Activated CD4-positive, alpha-beta T cell treated with anti-CD3 and anti-CD28 coated beads, Interleukin-2, amount 50 U/mL, for 1 hour (primary cell): Measurements from ENCODE around the gene RAD18.

Experiments
- DNase-seq: peaks from one replicate; pipeline ENCODE4 v3.0.0-alpha.2; 2020

RAD18 gene

DNA sequence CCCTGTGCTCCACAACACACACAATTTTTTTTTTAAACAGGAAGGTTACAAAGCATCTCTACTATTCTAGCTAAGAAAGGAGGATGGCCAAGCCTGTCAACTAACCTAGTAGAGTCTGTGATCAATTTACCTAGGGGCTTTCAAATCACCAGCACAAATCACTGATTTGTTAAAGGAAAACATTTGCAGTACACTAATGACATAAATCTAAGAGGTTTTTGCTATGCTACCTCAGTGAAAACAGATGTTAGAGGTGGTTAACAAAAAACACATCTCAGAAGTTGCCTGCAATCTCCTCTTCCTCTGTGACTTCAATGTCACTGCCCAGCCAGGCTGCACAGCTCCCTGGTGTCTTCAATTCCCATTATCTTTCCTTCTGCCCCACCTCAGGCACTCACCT, 72.0 kb downstream of the RAD18 start:
- DNase-seq, result no peak

DNA sequence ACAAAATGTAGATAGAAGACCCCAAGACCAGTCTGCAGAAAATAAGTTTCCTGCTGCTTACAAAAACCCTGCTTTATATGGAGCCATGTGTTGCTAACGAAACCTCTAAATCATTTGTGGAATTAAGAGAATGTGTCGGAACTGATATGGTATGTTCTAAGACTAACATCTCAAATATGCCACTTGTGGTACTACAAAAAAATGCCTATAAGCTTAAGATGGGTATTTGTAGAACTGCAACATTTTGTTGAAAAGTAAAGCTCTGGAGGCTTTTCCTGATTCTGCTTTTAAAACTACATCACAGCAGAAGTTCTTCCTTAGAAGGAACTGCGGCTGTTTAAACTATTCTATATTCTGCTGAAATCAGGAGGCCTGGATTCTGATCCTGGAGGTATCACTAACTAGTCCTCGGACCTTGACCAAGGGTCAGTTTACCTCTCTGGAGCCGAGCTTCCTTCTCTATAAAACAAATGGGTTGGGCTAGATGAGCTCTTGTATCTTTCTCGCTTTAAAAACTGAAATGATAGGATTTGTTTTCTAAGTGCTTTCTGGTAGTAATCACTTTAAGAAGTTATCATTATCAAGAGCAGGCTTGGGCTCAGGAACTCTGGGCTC, 74.9 kb downstream of the RAD18 start:
- no peak for DNase-seq

DNA sequence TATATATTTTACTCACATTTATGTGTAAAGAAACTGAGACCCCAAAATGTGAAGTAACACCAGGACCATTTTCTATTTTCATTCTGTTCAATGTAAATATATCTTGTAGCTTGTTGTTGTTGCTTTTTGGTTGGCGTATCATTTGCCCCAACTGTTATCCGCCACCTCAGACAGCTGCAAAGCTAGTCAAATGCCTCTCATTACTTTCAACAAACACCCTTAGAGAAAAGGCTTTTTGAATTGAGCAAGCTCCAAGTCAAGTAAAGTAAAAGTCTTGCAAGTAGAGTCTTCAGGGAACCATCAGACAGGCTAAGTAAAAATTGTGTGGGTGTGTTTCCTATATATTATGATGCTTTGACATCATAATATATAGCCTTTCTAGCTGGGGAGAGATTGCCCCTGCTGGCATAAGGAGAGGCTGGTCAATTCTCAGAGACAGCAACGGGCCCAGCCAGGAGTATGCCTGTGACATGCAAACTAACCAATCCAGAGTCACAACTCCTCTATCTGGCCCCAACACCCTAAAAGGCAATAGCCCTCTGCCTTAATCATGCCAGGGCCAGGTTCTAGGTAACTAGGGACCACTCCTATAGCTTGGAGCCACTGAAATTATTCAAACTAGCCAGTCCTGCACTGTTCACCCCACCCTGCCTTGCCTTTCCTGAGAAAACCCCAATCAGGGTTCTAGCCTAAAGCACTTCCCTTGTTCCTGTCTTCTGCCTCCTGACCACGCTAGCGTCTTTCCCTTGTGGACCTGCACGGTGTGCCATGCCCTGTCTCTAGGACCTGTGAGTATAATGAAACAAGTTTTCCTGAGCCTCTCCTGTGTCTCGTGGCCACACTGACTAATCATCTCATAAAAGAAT, 75.6 kb downstream of the RAD18 start:
- no peak for DNase-seq

DNA sequence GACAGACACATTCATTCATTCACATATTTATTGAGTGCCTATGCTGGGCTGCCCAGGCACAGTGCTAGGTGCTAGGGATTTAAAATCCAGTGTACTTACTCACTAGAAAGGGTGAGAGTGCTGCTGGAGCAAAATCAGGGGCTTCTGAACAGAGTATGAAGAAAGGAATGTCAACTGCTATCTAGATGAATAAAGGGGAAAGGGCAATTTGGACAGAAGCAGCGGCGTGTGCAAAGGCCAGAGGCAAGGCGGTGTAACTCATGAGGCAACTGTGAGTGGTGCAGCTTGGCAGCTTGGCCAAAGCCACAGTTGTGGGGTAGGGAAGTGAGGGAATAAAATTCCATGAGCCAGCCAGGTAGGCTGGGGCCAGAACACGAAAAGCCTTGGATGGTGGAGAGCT, 76.7 kb downstream of the RAD18 start:
- no peak for DNase-seq

DNA sequence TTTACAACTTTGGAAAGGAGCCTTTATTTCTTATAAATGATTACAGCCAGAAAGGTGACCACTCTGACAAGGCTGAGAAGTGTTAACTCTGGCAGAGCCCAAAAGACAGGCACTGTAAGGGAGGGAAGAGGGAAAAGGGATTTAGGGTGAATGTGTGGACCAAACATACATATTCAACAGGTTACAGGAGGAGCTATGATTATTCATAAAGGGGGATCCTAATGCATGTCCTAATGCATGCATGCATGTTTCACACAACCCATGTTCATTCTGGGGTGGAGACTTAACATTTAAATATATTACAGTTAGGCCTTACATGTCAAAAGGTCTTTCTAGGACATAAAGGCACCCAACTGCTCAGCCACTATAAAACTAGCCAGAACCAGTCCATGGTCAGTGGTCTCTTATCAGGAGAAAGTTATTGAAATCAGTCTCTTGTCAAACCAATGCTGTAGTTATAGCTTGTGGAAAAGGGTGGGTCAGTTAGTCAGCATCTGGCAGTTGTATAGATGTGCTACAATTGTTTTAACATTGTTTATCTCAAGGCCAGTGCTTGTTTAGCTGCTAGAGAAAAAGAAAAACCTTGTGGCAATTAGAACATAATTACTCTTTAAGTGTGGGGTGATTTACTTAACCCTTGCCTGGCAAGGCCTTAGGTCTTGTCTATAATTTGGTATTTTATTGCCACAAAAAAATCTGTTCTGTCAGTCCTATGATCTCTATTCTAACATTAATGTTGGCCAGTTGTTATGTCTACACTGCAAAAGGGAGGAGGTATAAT, 77.5 kb downstream of the RAD18 start:
- DNase-seq, result no peak

DNA sequence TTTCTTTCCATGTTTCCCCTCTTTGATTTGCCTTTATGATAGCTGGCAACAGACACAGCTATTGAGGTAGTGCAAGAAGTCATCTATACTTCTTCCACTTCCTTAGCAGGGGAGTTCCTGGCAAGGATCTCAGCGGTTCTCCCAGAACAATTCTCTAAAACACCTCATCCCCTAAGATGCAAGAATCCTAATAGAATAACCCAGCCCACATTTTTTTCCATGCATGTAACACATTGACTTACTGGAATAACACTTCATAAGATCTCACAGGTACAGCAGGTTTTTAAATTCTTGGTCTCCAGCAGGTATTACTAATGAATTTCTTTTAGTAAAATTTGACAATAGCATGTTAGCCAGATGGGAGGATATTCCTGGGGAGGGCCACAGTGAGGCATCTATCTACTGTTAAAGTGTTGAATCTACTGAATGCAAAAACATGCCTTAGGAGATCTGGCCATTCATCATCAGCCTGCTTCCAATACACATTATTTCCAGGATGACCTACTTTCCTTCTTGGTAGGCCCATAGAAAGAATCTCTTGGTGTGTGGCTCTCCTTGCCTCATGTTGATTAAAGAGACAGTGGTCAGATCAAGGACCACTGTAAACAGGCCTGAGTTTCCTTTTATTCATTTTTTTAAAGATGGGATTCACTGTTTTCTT, 78.5 kb downstream of the RAD18 start:
- DNase-seq, result no peak

DNA sequence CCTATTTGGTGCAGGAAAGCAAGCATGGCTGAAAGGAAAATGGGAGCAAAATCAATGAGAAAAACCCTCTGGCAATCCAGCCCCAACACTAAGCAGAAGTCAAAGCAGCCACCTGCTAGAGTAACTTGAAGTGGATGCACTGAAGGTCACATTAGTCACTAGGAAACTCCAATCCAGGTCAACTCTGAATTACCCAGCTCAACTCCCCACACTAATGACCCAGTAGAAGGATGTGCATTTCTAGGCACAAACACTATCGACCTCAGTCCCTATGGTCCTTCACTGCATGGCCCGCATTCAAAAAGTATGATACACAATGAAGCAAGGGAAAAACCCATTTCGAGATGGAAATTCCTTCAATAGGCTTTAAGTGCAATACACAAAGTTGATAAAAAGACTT, 80.6 kb downstream of the RAD18 start:
- no peak for DNase-seq

DNA sequence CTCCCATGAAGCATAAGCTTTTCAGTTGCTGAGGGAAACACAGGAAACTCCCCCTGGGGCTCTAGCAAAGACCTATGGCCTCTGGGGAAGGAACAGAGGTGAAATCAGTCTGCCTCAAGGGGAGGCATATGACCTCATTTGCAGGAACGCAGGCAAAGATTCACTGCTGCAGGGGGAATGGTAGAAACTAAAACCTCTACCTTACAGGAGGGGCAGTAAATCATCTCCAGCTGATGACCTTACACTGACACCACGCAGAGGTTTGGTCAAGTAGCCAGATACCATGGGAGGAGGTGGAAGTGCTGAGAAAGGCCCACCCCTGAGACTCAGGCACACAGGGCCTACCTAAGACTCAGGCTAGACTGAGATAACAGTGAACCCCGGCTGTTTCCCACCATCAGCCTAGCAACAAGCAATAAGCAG, 81.1 kb downstream of the RAD18 start:
- no peak for DNase-seq

DNA sequence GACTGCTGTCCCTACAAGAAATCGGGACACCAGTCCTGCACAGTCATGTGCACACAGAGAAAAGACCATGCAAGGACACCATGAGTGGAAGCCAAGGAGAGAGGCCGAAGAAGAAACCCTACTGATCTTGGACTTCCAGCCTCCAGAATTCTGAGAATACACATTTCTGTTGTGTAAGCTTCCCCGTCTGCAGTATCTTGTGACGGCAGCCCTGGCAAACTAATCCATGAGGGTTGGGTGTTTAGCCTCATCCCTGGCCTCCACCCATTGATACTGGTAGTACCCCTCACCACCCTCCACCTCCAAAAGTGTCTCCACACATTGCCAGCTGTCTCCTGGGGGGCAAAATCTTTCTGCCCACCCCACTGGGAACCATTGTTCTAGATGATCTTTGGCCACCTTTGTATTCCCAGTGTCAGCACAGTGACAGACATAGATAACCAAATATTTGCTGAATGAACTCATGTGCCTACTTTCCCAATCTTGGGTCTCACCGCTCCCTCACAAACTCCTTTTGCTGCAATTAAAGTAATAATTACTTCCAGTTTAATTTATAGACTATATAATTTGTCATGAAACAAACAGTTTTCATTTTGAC, 83.8 kb downstream of the RAD18 start:
- no peak for DNase-seq

DNA sequence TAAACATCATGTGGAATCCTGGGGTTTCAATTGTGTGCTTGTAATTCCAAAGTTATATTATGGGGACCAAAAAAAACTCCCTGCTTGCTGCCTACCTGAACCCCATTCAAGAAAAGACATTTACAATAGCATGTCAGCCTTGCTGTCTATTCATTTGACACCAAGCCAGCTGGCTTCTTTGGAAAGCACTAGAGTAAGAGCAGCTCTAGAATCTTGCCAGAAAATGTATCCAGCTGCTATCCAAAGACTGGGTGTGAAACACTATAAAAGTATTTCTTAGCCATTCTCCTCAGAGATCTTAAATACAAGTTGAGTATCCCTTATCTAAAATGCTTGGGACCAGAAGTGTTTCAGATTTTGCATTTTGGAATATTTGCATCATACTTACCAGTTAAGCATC, 87.4 kb downstream of the RAD18 start:
- DNase-seq, result no peak

DNA sequence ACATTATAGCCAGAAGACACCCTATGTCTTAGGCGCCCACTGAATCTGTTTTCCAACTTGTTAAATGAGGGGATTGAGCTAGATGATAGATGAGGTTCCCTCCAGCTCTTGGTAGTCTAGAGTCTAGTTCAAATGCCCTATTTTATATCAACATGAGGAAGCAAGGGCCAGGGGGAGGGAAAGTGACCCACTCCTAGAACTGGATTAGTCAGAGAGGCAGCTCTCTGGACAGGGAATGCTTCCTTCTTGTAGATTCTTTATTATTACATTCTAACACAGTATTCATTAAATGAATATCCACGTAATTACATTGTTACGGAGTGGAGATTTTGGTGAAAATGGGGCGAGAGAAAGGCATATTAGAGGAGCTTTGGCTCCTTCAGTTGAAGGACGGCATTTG, 89.5 kb downstream of the RAD18 start:
- no peak for DNase-seq

DNA sequence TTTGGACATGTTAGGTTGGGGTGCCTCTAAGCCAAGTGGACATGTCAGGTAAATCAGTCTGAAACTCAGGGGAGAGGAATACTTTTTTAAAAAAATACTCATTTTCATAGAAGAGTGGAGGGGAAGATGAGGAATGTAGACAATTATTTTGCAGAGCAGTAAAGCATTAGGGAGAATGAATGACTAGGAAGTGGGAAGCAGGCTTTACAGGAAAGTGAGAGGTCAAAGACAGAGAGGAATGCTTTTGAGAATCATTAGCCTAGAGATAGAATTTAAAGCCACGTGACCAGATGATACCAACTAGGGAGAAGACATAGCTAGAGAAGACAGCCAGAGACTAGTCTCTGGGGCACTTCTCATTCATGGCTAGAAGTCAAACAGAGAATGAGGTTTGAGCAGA, 91.0 kb downstream of the RAD18 start:
- DNase-seq, result no peak

DNA sequence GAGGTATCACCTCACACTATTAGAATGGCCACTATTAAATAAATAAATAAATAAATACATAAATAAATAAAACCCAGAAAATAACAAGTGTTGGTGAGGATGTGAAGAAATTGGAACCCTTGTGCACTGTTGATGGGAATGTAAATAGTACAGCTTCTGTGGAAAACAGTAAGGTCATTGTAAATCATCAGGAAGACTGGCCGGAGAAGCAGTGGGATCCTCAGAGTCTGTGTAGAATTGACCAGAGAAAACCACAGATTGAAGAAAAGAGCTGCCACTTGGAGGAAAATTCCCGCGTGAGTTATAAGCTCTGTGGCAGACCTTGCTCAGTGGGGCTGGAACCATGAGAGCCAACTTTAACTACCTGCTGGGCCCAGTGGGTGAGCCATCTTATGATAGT, 92.0 kb downstream of the RAD18 start:
- no peak for DNase-seq

DNA sequence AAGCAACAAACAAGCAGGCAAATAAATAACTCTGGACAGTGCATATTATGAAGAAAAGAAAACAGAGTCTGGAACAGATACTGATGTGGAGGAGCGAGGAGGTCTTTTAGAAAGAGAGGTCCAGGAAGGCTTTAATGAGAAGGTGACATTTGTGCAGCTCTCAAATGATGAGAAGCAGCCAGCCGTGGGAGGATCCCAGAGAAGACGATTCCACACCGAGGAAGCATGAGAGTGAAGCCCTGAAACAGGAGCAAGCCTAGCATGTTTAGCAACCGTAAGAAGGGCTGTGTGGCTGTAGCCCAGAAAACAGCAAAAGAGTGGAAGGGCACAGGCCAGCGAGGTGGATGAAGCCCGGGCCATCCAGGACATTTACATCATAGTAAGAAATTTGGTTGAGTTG, 93.1 kb downstream of the RAD18 start:
- DNase-seq, result no peak

DNA sequence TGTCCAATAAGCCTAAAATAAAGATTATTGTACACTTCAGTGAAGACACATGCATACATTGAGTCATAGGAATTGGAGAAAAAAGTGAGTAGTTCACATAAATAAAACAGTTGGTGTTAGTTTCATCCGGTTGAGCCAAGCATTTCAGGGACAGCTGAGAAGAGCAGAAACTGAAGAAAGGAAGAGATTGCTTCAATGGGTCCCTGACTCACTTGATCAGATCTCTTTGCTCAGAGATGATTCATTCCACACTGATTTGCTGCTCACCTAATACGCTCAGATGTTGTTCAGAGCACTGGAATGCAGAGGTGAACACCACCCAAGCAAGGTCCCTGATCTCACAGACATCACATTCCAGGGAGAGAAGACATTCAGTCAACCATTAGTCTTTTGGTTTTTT, 93.7 kb downstream of the RAD18 start:
- no peak for DNase-seq

DNA sequence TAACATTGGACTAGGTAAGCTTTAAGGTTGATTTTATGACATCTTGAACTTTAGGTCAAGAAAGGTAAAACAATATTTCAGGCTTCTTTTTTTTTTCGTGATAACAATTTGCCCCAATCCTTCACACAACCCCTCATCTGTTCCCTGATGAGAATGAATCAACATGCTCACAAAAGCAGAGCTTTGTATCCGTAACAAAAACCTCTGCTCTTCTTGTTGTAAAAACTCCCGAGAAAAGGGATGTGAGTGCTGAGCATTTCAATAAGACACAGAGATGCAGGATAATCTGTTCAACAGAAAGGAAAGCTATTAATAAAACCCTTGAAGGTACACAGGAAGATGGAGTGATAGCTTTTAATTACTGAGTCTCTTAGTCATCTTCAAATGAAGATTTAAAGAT, 94.3 kb downstream of the RAD18 start:
- DNase-seq, result no peak

DNA sequence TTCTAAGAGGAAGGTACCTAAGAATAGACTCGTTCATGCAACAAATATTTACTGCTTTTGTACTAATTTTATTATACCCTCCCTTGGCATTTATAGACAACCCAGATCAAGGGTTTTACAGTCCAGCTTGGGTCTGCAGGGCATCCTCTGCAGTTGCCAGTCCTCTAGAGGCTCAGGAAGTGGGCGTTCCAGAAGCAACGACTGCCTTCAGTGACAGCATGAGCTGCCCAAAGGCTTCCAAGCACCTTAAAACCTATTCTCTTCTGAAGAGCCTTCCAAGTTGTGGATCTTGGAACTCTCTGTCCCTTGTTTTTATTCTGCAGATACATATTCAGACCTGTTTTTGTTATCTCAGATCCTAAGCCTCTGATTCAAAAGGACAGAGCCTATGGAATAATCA, 95.6 kb downstream of the RAD18 start:
- DNase-seq, result no peak

DNA sequence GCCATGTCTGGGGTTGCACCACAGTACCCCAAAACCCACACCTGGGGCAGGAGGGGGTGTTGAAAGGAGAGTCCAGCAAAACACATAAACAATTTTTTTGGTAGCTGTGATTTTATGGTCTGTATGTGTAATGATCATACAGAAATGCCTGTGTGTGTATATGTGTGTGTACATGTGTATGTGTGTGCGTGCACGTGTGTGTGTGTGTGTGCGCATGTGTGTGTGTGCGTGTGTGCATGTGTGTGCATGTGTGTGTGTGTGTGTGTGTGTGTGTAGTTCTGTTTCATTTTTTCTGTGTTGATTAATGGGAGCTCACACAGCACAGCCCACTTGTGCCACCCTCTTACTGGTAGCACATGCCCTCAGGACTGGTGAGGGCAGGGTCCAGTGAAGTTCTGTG, 97.6 kb downstream of the RAD18 start:
- DNase-seq, result no peak

DNA sequence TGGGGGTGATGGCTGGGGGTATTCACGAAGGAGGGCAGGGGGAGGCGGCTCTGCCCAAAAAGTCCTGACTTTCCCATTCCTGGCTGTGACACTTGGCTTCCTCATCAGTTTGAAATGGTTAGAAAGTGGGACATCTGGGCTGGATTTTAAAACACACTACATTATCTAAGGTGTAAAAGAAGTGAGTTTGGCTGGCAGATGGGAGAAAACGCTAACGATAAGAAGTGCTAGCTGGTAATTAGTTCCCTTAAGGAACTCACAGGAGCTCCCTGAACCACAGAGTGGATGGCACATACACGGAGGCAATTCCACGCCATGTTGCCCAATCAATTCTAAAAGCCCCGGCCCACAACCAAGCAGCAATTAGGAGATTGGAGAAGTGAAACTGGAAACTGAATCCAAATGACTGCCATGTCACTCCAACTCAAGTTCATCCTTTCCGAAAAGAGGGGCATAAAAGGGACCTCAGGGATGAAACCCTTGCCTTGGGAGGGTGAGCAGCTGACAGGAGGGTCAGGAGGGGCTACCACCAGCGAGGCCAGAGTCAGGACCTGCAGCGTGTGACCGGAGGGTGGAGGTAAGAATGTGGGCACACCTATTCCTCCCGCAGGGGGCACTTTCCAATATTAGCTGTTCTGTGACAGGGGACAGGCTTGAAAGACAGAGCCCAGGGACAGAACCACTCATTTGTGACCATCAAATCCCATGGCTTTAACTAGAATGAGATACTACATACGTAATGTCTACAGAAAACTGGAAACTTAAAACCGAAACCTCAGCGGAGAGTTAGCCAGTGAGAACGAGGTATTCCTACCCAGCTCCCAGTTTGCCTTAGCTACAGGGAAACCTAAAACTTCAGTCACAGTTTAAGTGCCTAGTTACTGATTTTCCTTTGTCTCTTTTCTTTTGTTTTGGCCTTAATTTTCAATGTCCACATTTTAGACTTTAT, 98.6 kb downstream of the RAD18 start:
- DNase-seq, result no peak

DNA sequence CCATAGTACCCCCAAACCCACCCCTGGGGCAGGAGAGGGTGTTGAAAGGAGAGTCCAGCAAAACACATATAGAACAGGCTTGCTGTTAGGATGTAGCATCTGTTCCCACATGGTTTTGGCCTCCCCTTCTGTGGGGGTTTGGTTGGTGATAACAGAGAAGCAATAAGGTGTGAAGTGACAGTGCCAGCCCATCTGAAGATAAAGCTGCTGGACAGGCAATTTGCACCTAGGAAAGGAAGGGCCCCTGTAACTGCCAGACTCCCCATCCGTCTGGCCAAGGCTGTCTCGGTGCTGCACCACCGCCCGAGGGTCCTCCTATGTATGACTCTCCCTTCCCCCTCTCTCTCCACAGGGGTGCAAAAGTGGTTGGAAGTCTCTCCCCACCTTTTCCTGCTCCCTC, 99.4 kb downstream of the RAD18 start:
- DNase-seq, result no peak

DNA sequence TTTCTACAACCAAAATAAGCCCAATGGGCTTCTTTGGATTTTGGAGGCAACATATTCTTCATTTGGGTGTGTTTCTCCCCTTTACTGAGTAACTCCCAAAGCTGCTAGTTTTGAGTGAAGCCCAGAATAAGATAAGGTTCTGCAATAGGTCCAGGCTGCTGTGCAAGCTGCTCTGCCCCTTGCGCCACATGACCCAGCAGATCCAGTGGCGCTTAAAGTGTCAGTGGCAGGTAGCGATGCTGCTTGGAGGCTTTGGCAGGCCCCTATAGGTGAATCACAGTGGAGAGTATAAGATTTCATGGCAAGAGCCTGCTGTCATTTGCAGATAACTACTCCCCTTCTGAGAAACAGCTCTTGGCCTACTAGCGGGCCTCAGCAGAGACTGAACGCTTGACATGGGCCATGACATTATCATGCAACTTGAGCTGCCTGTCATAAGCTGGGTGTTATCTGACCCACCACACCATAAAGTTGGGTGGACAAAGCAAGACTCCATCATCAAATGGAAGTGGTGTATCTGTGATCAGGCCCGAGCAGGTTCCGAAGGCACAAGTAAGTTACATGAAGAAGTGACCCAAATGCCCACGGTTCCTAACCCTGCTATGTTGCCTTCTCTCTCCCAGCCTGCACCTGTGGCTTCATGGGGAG, 105.4 kb downstream of the RAD18 start:
- no peak for DNase-seq
